Karpas-422 (cell line): ENCODE results near the gene RALGAPA2. TPM values are rescaled to one million over a fixed set of nuclear protein-coding genes. Genes with fewer than 3 reads are reported as not detected.

Source experiments
- DNase-seq: peaks from one replicate; pipeline ENCODE4 v3.0.0-alpha.2; 2015
- H2AFZ ChIP-seq: fragments of 200-600 bp; sonication (generic); 2 replicates; pipeline ENCODE4 v1.6.1; 2014; ENCODE audit warnings: antibody characterized with exemption, low read length, mixed read lengths
- H3K27ac ChIP-seq: fragments of 200-600 bp; sonication (generic); 2 replicates; pipeline ENCODE4 v1.5.1; 2014; ENCODE audit warnings: mild to moderate bottlenecking, low read length, moderate library complexity
- H3K27me3 ChIP-seq: fragments of 200-600 bp; sonication (generic); 2 replicates; pipeline ENCODE4 v1.6.1; 2014; ENCODE audit warnings: low read length, mixed read lengths
- H3K36me3 ChIP-seq: fragments of 200-600 bp; sonication (generic); 2 replicates; pipeline ENCODE4 v1.6.1; 2014; ENCODE audit warnings: low read length, mixed read lengths; ENCODE audit not compliant: insufficient read depth
- H3K4me1 ChIP-seq: fragments of 200-600 bp; sonication (generic); 2 replicates; pipeline ENCODE4 v1.6.1; 2014; ENCODE audit warnings: mild to moderate bottlenecking, low read length, mixed read lengths
- H3K4me2 ChIP-seq: fragments of 200-600 bp; sonication (generic); 2 replicates; pipeline ENCODE4 v1.6.1; 2014; ENCODE audit warnings: low read length, low read depth, mild to moderate bottlenecking; ENCODE audit not compliant: poor library complexity, severe bottlenecking
- H3K4me3 ChIP-seq: fragments of 200-600 bp; sonication (generic); 2 replicates; pipeline ENCODE4 v1.5.1; 2014; ENCODE audit warnings: mild to moderate bottlenecking, antibody characterized with exemption, low read length, mixed read lengths
- H3K79me2 ChIP-seq: fragments of 200-600 bp; sonication (generic); 2 replicates; pipeline ENCODE4 v1.6.1; 2014; ENCODE audit warnings: mild to moderate bottlenecking, low read length, mixed read lengths
- H3K9ac ChIP-seq: fragments of 200-600 bp; sonication (generic); 2 replicates; pipeline ENCODE4 v1.6.0; 2014; ENCODE audit warnings: low read length
- H3K9me2 ChIP-seq: fragments of 200-600 bp; sonication (generic), shearing (Covaris generic); replicated peaks from 2 replicates; pipeline ENCODE4 v1.6.0; 2014; ENCODE audit warnings: mild to moderate bottlenecking, low read length, moderate library complexity; ENCODE audit not compliant: insufficient read depth
- H3K9me3 ChIP-seq: fragments of 300-700, 200-600 bp; sonication (generic); 2 replicates; pipeline ENCODE4 v1.6.1; 2014; ENCODE audit warnings: low read length, mixed read lengths
- H4K20me1 ChIP-seq: fragments of 200-600 bp; sonication (generic); 2 replicates; pipeline ENCODE4 v1.6.1; 2014; ENCODE audit warnings: mild to moderate bottlenecking, antibody characterized with exemption, low read length, low read depth; ENCODE audit not compliant: insufficient read depth
- total RNA-seq: library from RNA; depleted of rRNA; stranded (reverse); fragments of >200 nt; shearing (Covaris generic); gene quantifications from 2 replicates; pipeline ENCODE4 v1.2.3, GENCODE V29; 2014; ENCODE audit warnings: low replicate concordance

The RALGAPA2 gene
- total RNA-seq, 1 experiment from 2014 or later, result 6.3 TPM

DNA sequence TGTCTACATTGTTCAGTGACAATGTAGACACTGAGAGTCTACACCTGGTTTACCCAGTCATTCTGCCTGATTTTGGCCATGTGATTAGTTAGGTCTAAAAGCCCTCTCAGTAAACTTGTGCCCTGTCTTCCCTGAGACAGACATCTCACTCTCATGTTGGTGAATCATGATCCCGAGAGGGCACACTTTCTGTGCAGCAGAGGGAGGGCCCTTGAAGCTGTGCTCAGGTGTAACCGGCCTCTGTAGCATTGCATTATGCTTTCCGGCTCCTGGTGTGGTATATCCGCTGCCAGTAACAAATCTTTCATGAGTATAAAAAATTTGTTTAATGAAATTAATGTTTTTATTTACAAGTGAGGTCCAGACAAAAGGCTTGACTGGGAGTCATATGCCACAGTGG lies 85.0 kb downstream of the RALGAPA2 start:
- no peak overlapping the region for H3K27ac ChIP-seq
- H3K79me2 ChIP-seq, result no peaks in the 10 kb centered on the region
- H3K9ac ChIP-seq, result no peak overlapping the region
- H3K9me2 ChIP-seq, result no peaks in the 10 kb centered on the region
- no peak overlapping the region for H3K4me3 ChIP-seq
- no peaks in the 10 kb centered on the region for H3K27me3 ChIP-seq
- no peak for DNase-seq
- H4K20me1 ChIP-seq, result 0 out of 2 replicates have a peak, but pooled peaks cover 4% of the 10 kb centered on the region
- no peak overlapping the region for H3K4me2 ChIP-seq
- no peaks in the 10 kb centered on the region for H3K4me1 ChIP-seq
- no peaks in the 10 kb centered on the region for H3K36me3 ChIP-seq
- H2AFZ ChIP-seq, result no peak overlapping the region
- H3K9me3 ChIP-seq, result no peaks in the 10 kb centered on the region

DNA sequence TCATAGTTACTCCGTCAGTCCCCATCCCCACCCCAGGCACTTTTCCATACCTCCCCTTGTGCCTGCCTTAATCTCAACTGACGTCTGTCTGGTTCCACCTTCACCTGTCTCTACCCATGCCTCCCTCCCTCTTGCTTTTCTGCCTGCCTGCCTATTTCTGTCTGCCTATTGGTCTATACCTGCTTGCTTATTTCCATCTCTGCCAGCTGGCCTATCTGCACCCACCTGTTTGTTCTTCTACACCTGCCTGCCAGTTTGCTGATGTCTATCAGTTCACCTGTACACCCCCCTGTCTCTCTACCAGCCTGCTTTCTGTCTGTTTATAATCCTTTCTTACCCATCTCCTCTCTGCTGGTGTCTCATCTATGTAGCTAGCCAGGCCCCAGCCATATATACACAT lies 87.5 kb downstream of the RALGAPA2 start:
- no peak overlapping the region for H3K27ac ChIP-seq
- no peak for DNase-seq
- H4K20me1 ChIP-seq, result 0 out of 2 replicates have a peak, but pooled peaks cover 4% of the 10 kb centered on the region
- H3K9me3 ChIP-seq, result no peaks in the 10 kb centered on the region
- no peak overlapping the region for H2AFZ ChIP-seq
- no peaks in the 10 kb centered on the region for H3K27me3 ChIP-seq
- H3K9ac ChIP-seq, result no peak overlapping the region
- no peaks in the 10 kb centered on the region for H3K9me2 ChIP-seq
- H3K4me3 ChIP-seq, result no peak overlapping the region
- no peak overlapping the region for H3K4me2 ChIP-seq
- H3K36me3 ChIP-seq, result no peaks in the 10 kb centered on the region
- no peaks in the 10 kb centered on the region for H3K4me1 ChIP-seq
- no peaks in the 10 kb centered on the region for H3K79me2 ChIP-seq

- no peak overlapping the region for H3K9ac ChIP-seq
- H3K9me3 ChIP-seq, result no peaks in the 10 kb centered on the region
- H4K20me1 ChIP-seq, result 0 out of 2 replicates have a peak, but pooled peaks cover 4% of the 10 kb centered on the region
- DNase-seq, result no peak
- no peak overlapping the region for H3K4me2 ChIP-seq
- no peaks in the 10 kb centered on the region for H3K27me3 ChIP-seq
- no peaks in the 10 kb centered on the region for H3K79me2 ChIP-seq
- H2AFZ ChIP-seq, result no peak overlapping the region
- no peak overlapping the region for H3K27ac ChIP-seq
- no peaks in the 10 kb centered on the region for H3K9me2 ChIP-seq
- H3K4me3 ChIP-seq, result no peak overlapping the region
- no peaks in the 10 kb centered on the region for H3K36me3 ChIP-seq
- H3K4me1 ChIP-seq, result no peaks in the 10 kb centered on the region
Observed at GRCh38 chr20:20621195-20621594, 91.2 kb downstream of the RALGAPA2 start.

DNA sequence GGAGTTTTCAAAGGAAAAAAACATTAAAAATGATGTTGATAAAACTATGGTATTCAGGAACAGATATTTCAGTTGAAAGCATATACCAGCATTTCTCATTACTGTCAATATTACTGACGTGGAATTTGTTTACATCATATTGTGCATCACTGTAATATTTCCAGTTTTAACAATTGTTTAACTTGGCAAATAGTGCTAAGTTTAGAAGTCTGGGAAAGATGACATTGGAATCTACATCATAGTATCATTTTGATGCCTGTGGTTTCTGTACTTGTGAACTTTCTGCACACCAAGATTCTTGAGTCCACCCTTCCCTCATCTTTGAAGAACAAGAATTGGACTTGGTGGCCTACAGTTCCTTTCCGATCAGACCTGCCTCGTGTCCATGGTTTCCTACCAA lies 98.1 kb downstream of the RALGAPA2 start:
- Histone ChIP-seq H3K9ac (no peak overlapping the region), H3K4me3 (no peak overlapping the region), H3K79me2 (no peaks in the 10 kb centered on the region), H3K4me1 (no peaks in the 10 kb centered on the region), H3K4me2 (no peak overlapping the region), H3K27me3 (no peaks in the 10 kb centered on the region), H3K9me2 (no peaks in the 10 kb centered on the region), H3K9me3 (no peaks in the 10 kb centered on the region), H2AFZ (no peak overlapping the region), H3K36me3 (no peaks in the 10 kb centered on the region), H3K27ac (no peak overlapping the region), H4K20me1 (no peaks in the 10 kb centered on the region)
- DNase-seq, result no peak

DNA sequence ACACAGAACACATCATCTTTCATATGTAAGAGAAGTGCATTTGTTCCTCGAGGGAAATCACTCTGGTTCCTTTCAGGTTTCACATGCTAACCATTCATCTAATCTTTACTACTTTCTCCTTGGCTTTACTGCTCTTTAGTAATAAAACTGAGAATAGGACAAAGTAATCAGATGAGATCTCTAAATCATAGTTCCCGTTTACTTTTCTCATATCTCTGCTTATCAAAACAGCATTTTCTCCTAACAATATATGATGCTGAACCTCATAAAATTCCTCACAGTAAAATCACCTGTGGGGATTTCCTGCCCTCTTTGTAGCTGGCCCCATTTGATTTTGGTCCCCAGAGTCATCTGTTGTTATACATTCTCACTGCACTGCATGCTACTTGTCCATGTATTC lies 100.2 kb downstream of the RALGAPA2 start:
- Histone ChIP-seq H3K9me3 (no peaks in the 10 kb centered on the region), H3K27me3 (no peaks in the 10 kb centered on the region), H4K20me1 (no peaks in the 10 kb centered on the region), H3K9me2 (no peaks in the 10 kb centered on the region), H2AFZ (no peak overlapping the region), H3K27ac (no peak overlapping the region), H3K4me2 (no peak overlapping the region), H3K4me3 (no peak overlapping the region), H3K79me2 (no peaks in the 10 kb centered on the region), H3K36me3 (no peaks in the 10 kb centered on the region), H3K9ac (no peak overlapping the region), H3K4me1 (no peaks in the 10 kb centered on the region)
- no peak for DNase-seq

DNA sequence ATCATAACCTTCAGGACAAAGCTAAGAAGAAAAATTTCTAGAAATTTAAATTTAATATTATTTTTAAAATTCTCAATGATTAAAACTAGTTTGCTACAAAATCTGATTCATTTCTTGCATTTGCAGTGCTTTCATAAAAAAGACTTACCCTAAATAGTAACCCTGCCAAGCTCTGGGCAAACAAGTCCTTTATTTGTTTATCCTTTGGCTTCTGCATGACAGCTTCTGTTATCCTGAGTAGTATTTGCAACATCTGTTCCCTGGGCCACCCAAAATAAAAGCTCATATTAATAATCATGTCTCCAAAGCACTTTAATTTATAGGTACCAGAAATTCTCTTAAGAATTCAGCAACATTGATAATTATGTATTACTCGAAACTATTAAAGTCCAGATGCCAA lies 101.3 kb downstream of the RALGAPA2 start:
- no peaks in the 10 kb centered on the region for H3K36me3 ChIP-seq
- no peak overlapping the region for H3K4me3 ChIP-seq

GRCh38 chr20:20609522-20609921 lies 102.9 kb downstream of the RALGAPA2 start:
- Histone ChIP-seq H3K4me1 (no peaks in the 10 kb centered on the region), H2AFZ (no peak overlapping the region), H3K79me2 (no peaks in the 10 kb centered on the region), H3K9me3 (no peaks in the 10 kb centered on the region), H3K4me2 (no peak overlapping the region), H3K9me2 (no peaks in the 10 kb centered on the region), H4K20me1 (no peaks in the 10 kb centered on the region), H3K27me3 (no peaks in the 10 kb centered on the region), H3K4me3 (no peak overlapping the region), H3K36me3 (no peaks in the 10 kb centered on the region), H3K27ac (no peak overlapping the region), H3K9ac (no peak overlapping the region)
- no peak for DNase-seq

More for the DNA sequence above, 101.3 kb downstream of the RALGAPA2 start:
- Histone ChIP-seq H3K4me1 (no peaks in the 10 kb centered on the region), H4K20me1 (no peaks in the 10 kb centered on the region), H3K4me2 (no peak overlapping the region), H3K9me2 (no peaks in the 10 kb centered on the region), H3K27ac (no peak overlapping the region), H3K9me3 (no peaks in the 10 kb centered on the region), H3K9ac (no peak overlapping the region), H2AFZ (no peak overlapping the region), H3K27me3 (no peaks in the 10 kb centered on the region), H3K79me2 (no peaks in the 10 kb centered on the region)
- DNase-seq, result no peak

GRCh38 chr20:20608641-20609040 lies 103.8 kb downstream of the RALGAPA2 start:
- no peak overlapping the region for H3K27ac ChIP-seq

DNA sequence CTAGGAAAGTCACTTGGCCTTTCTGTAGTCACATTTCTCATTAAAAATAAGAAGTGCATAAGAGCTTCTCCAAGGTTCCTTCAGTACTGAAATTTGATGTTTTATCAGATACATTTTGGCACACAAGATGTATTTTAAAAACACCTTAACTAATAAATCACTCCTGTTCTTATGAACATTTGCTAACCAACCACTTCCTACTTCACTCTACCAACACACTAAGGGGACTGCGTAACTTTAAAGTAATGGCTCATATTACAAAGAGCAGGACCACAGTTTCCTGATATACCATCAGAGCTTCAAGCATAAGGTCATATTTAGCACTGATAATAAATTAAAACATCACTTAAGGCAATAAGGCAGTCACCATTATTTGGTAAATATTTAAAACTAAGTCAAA lies 104.4 kb downstream of the RALGAPA2 start:
- H3K4me2 ChIP-seq, result no peak overlapping the region
- H3K9ac ChIP-seq, result no peak overlapping the region
- H3K27ac ChIP-seq, result no peak overlapping the region
- H3K4me1 ChIP-seq, result peaks cover 6% of the 10 kb centered on the region
- H3K9me2 ChIP-seq, result no peaks in the 10 kb centered on the region
- no peaks in the 10 kb centered on the region for H3K36me3 ChIP-seq
- no peaks in the 10 kb centered on the region for H3K79me2 ChIP-seq
- no peak overlapping the region for H2AFZ ChIP-seq
- no peaks in the 10 kb centered on the region for H3K27me3 ChIP-seq
- H3K4me3 ChIP-seq, result no peak overlapping the region
- DNase-seq, result no peak
- no peaks in the 10 kb centered on the region for H3K9me3 ChIP-seq
- H4K20me1 ChIP-seq, result no peaks in the 10 kb centered on the region

More at GRCh38 chr20:20608641-20609040, 103.8 kb downstream of the RALGAPA2 start:
- no peak overlapping the region for H3K4me2 ChIP-seq
- no peak overlapping the region for H3K4me3 ChIP-seq
- no peaks in the 10 kb centered on the region for H3K9me3 ChIP-seq
- H4K20me1 ChIP-seq, result no peaks in the 10 kb centered on the region
- no peak overlapping the region for H3K9ac ChIP-seq
- no peaks in the 10 kb centered on the region for H3K27me3 ChIP-seq
- no peaks in the 10 kb centered on the region for H3K36me3 ChIP-seq
- peaks cover under 1% of the 10 kb centered on the region for H3K4me1 ChIP-seq
- DNase-seq, result no peak
- no peaks in the 10 kb centered on the region for H3K79me2 ChIP-seq
- no peaks in the 10 kb centered on the region for H3K9me2 ChIP-seq
- H2AFZ ChIP-seq, result no peak overlapping the region
